Stimulated activated CD4-positive, alpha-beta T cell treated with anti-CD3 and anti-CD28 coated beads, Interleukin-1b, Interleukin-23, amount 100 ng/mL, for 4 hours (primary cell): Measurements from ENCODE around the gene CLUH.

ENCODE experiments used
- DNase-seq, 2 donors: peaks; one replicate each; pipeline ENCODE4 v3.0.0-alpha.2; 2020; ENCODE audit warnings: low read depth in 2 of 2

The CLUH gene

GRCh38 chr17:2718150-2718938 lies 6.8 kb upstream of the CLUH start:
- DNase-seq: no peak

DNA sequence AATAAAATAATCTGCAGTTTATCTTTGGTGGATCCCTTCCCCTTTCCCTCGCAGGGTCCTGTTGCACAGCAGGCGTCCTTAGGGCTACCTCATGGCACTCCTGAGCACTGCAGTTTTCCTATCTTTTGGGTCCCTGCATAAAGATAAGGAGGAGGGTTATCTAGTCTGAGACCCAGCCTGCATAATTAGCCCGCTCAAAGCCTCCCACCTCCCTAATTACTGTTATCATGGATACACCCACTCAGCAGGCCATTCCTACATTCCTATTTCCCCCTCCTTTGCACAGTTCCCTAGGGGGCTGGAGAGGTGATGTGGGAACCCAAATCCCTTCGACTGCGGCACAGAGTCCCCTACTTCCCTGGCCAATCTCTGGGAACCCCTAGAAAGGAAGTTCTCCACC lies 5.1 kb upstream of the CLUH start:
- DNase-seq: no peak

GRCh38 chr17:2713881-2714280 lies 2.3 kb upstream of the CLUH start:
- no peak for DNase-seq

- DNase-seq: no peak
These were observed 908 bp upstream of the CLUH start for GRCh38 chr17:2712300-2713043.

- peak in 1 of 2 donors; percentile 39 for DNase-seq
These were observed 559 bp downstream of the CLUH start for GRCh38 chr17:2710803-2711607.

GRCh38 chr17:2710071-2710802 lies 1.3 kb downstream of the CLUH start:
- no peak for DNase-seq

GRCh38 chr17:2709183-2709661 lies 2.3 kb downstream of the CLUH start:
- DNase-seq: no peak

DNA sequence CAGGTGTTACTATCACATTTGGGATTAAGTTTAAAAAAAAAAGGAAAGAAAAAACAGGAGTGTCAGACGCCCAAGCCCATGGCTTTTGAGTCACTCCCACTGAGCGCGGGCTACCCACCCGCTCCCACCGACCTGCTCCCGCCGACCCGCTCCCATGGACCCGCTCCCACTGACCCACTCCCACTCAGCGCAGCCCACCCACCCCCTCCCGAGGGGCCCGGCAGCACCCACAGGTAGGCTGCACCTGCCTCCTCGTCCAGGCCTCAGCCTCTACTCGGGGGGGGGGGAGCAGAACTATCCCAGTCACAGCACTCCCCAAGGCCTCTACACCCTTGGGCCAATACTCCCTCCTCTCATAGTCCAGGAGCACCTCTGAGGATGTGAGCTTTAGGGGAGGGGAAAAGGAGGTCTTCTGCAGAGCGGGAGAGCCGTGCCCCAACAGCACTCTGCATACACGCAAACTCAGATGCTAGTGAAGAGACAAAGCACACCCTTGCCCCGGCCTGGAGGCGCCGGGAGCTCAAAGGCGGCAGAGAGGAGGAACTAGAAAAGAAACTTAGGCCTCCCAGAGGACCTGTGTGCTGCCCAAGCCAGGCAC lies 2.9 kb downstream of the CLUH start:
- DNase-seq: no peak

DNA sequence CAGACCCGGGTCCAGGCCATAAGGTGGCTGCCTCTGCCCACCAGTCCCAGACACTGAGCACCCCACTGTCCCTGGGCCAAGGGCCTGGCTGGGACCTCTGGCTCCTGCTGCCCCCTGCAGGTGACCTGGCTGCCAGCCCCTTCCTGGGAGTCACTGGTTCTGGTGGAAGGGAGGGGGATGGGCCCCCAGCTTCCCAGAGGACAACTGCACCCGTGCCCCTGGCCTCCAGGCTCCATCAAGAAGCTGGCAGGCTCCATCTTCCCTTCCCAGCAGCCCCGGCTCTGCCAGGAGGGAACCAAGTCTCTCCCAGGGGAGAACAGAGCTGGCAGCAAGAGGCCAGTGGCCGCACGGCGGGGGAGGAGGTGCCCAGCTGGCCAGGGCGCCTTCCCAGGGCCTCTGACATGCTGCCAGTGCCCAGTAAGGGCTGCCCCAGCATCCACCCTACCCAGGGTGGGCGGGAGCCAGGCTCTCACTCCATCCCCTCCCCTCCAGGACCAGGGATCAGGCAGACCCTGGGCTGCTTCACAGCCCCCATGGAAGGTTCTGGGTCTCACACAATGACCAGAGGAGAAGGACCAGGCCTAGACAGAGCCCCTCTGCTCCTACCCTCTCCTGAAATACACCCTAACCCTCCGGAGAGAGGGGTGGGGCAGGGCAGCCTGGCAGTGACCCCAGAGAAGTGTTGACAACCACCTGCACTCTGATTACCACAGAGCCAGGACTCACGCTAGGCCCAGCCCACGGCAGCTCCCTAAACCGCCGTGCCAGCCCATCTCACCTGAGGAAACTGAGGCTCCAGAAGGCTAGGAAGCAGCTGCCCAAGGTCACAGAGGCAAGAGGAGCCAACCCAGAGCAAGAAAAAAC lies 3.6 kb downstream of the CLUH start:
- DNase-seq: no peak

GRCh38 chr17:2706911-2707510 lies 4.6 kb downstream of the CLUH start:
- DNase-seq: no peak

DNA sequence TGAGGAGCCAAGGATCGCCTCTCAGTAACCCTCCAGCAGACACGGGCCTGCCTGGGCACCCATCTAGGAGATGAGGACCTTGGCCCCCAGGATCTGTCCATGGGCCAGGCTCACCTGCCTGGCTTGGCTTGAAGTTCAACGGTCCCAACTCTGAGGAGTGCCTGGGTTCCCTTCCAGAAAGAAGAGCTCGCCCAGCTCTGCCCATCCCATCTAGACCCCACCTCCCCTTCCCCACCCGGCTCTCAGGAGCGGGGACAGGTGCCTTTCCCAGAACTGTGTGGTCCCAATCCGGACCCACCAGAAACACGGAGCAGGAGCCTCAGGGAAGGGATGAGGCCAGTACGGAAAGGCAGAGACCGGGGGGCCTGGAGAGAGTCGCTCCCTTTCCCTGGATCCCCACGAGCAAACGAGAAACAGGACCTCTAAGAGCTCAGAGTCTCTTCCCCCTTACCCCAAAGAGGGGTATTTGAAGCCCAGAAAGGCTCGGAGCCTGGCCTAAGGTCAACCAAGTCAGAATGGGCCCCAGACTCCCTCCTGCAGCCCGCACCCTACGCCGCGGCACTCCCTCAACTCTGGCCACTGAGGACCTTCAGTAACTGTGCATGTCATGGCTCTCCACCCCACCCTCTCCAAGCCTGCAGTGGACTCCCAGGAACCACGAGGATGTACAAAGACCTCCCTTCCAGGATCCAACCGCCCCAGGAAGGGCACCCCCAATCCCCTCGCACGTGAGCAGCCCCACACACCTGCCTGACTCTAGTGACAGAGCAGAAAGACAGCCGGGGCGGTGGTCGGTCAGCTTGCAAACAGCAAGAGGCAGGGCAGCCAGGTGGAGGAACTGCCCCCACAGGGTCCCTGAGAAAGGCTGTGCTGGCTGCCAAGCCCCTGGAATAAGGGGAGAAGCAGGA lies 5.4 kb downstream of the CLUH start:
- no peak for DNase-seq

GRCh38 chr17:2705263-2705662 lies 6.3 kb downstream of the CLUH start:
- DNase-seq: no peak

- DNase-seq: no peak
These were observed 6.7 kb downstream of the CLUH start for GRCh38 chr17:2704890-2705248.

DNA sequence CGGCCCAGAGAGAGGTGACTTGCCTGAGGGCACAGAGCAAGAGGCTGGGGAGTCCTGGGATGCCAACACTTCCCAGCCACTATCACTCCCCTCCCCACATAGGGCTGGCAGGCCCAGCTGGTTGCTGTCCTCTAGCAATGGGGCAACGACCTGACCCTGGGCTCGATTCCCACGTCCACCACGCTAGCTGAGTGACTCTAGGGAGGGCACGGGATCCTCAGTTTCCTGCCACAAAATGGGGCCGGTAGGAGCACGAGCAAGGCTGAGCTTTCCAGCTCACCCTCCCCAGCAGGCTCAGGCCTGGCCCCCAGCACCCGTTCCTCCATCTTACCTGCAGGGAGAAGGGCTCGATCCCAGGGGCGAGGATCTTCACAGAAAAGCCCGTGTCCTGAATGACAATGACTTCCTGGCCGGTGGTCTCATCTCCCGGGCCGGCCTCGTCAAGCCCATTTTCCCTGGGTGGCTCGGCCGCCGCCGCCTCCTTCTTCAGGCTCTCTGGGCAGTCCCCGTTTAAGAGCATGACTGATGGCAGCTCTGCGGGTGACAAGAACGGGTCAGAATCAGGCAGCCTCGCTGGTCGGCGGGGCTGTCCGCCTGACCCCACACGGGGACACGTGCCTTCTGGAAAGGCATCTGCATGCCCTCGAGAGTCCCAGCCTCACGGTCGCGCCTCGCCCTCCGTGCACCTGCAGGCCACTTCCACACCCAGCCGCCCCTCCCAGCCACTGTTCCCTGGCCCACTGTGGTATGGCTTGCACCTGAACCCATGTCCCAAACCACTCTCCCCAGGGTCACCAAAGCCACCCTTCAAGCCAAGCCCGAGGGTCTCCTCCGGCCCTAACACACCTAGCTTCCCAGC lies 7.3 kb downstream of the CLUH start:
- DNase-seq: no peak

DNA sequence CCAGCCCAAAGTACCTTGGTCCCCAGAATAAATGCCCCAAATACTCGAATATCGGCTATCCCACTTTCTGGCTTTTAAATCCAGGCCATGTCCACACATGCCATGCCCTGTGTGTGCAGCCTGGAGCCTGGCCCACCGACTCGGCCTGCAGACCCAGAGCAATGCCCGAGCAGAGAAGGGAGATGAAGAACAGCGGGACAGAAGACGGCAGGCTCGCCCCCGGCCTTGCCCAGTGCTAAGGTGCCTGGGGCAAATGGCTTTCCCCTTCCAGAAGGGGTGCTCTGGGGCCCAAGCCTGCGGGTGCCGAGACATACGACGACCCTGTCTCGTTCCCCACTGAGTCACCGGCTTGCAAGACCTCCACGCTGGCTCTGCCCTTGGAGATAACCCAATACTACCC lies 8.0 kb downstream of the CLUH start:
- DNase-seq: no peak

- no peak for DNase-seq
These were observed 8.4 kb downstream of the CLUH start for GRCh38 chr17:2703181-2703580.

DNA sequence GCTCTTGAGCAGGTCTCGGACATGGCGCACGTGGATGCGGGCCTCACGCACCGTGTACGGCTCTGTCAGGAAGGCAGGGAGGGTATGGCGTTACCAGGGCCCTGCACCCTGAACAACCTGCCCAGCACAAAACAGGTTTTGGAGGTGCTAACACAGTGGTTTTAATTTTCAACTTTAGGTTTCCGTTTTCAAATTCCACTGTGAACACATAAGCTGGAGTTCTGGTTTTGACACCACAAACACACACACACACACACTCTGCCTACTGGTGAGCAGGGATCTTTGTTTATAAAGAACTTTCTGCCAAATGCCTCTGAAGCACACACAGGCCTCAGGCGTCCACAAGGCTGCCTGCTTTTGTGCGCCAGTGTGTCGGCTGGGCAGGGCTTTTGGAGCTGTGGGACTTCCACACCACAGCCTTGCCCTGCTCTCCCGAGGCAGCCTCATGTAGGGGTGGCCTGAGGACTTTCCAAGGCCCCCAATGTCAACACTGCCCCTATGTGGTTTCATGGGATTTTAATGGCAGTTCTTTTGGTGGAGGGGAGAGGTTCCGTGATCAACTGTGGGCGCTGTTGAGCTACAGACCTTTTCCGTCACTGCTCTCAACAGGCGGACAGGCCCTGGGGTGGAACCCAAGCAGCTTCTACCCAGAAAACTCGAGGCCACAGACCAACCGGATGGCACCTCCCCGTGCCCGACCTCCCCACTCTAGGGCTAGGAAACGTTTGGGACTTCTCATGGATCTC lies 9.4 kb downstream of the CLUH start:
- DNase-seq: no peak
